Hepatocyte (in vitro differentiated cells): Measurements from ENCODE around the gene ANAPC16. TPM values are rescaled to one million over a fixed set of nuclear protein-coding genes. Genes with fewer than 3 reads are reported as not detected.

ENCODE experiments used
- DNase-seq: peaks from one replicate; pipeline ENCODE4 v3.0.0-alpha.2; 2016; ENCODE audit warnings: low spot score
- H2AFZ ChIP-seq: fragments of 200-600 bp; sonication (generic); 2 replicates; pipeline ENCODE4 v1.6.0; 2016; ENCODE audit warnings: antibody characterized with exemption, mild to moderate bottlenecking
- H3K27ac ChIP-seq: fragments of 200-600 bp; sonication (generic); 2 replicates; pipeline ENCODE4 v1.5.1; 2016; ENCODE audit warnings: mild to moderate bottlenecking
- H3K27me3 ChIP-seq: fragments of 200-600 bp; sonication (generic); 2 replicates; pipeline ENCODE4 v1.6.1; 2016
- H3K36me3 ChIP-seq: fragments of 200-600 bp; sonication (generic); replicated peaks from 2 replicates; pipeline ENCODE4 v1.5.1; 2016; ENCODE audit warnings: low read depth; ENCODE audit not compliant: insufficient read depth
- H3K4me1 ChIP-seq: fragments of 200-600 bp; sonication (generic); 2 replicates; pipeline ENCODE4 v1.5.1; 2016; ENCODE audit warnings: mild to moderate bottlenecking, moderate library complexity; ENCODE audit not compliant: insufficient read depth
- H3K4me2 ChIP-seq: fragments of 200-600 bp; sonication (generic); 2 replicates; pipeline ENCODE4 v1.6.0; 2016
- H3K4me3 ChIP-seq: fragments of 200-600 bp; sonication (generic); 2 replicates; pipeline ENCODE4 v1.5.1; 2016; ENCODE audit warnings: mild to moderate bottlenecking
- H3K79me2 ChIP-seq: fragments of 200-600 bp; sonication (generic); 2 replicates; pipeline ENCODE4 v1.6.0; 2017; ENCODE audit warnings: mild to moderate bottlenecking
- H3K9me2 ChIP-seq: fragments of 200-600 bp; sonication (generic); replicated peaks from 2 replicates; pipeline ENCODE4 v1.6.0; 2017; ENCODE audit warnings: mild to moderate bottlenecking; ENCODE audit not compliant: insufficient read depth
- H3K9me3 ChIP-seq: fragments of 200-600 bp; sonication (generic); 2 replicates; pipeline ENCODE4 v1.5.1; 2016; ENCODE audit warnings: low read depth, mild to moderate bottlenecking
- H4K20me1 ChIP-seq: fragments of 200-600 bp; sonication (generic); 2 replicates; pipeline ENCODE4 v1.6.0; 2016; ENCODE audit warnings: mild to moderate bottlenecking; ENCODE audit not compliant: insufficient read depth, poor library complexity, severe bottlenecking
- CTCF ChIP-seq: fragments of 200-600 bp; sonication (generic); IDR thresholded peaks from 2 replicates; pipeline ENCODE4 v1.5.1; 2016; ENCODE audit warnings: antibody characterized with exemption, mild to moderate bottlenecking; ENCODE audit not compliant: poor library complexity
- EZH2 ChIP-seq: fragments of 200-600 bp; sonication (generic); IDR thresholded peaks from 2 replicates; pipeline ENCODE4 v1.6.1; 2016; ENCODE audit warnings: antibody characterized with exemption, mild to moderate bottlenecking, borderline replicate concordance
- EZH2phosphoT487 ChIP-seq: fragments of 200-600 bp; sonication (generic); IDR thresholded peaks from one replicate; pipeline ENCODE4 v1.6.1; 2018; ENCODE audit warnings: antibody characterized with exemption, mild to moderate bottlenecking, low read depth, moderate library complexity; ENCODE audit not compliant: unreplicated experiment, severe bottlenecking
- WGBS: methylation state at CpG from one replicate; pipeline ENCODE4 v1.1.6; 2016; ENCODE audit warnings: low lambda C conversion rate; ENCODE audit errors: missing lambda C conversion rate; 5-methylcytosine and 5-hydroxymethylcytosine counted together
- polyA plus RNA-seq: library from polyadenylated mRNA; unstranded; fragments of >200 nt; fragmentation: Nextera tagmentation; extraction: Ambion mirVana; gene quantifications from 2 replicates; pipeline ENCODE4 v1.2.1, GENCODE V29; 2016
- total RNA-seq: library from RNA; depleted of rRNA; stranded (reverse); fragments of >200 nt; gene quantifications from 2 replicates; pipeline ENCODE4 v1.2.3, GENCODE V29; 2014

The ANAPC16 gene
- total and polyA plus RNA-seq, 2 experiments from 2014 or later, result 109 to 118 TPM

DNA sequence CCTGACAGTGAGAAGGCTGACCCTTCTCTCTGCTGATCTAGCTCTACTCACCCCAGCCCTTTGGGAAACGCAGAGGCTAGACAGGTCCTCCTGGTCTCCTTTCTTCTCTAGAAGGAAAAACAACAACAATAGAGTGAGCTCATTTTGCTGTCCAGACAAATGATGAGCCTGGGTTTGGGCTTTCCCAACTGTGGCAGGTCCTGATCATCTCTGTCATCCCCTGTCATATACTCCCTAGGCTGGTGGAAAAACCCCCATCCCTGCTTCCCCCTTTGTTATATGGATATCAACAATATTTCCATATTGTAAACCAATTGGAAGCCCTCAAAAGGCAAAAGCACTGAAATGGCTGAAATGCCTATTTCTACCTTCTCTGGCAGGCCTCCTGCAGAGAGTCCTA lies 48.7 kb downstream of the ANAPC16 start:
- no peak for DNase-seq
- no peaks in the 10 kb centered on the region for H3K27me3 ChIP-seq
- no peaks in the 10 kb centered on the region for H3K9me3 ChIP-seq
- no peaks in the 10 kb centered on the region for H3K79me2 ChIP-seq
- H3K4me1 ChIP-seq, result peaks cover 29% of the 10 kb centered on the region
- no peak overlapping the region for H3K27ac ChIP-seq
- H3K4me3 ChIP-seq, result no peak overlapping the region
- H4K20me1 ChIP-seq, result no peaks in the 10 kb centered on the region
- no peak overlapping the region for H3K4me2 ChIP-seq
- H3K36me3 ChIP-seq, result no peaks in the 10 kb centered on the region
- TF ChIP-seq EZH2, result no peak
- no peak for TF ChIP-seq EZH2phosphoT487
- no peak for TF ChIP-seq CTCF
- H2AFZ ChIP-seq, result no peak overlapping the region
- no peaks in the 10 kb centered on the region for H3K9me2 ChIP-seq
- WGBS, result 81% methylated on average over 1 of the region's 1 CpG

DNA sequence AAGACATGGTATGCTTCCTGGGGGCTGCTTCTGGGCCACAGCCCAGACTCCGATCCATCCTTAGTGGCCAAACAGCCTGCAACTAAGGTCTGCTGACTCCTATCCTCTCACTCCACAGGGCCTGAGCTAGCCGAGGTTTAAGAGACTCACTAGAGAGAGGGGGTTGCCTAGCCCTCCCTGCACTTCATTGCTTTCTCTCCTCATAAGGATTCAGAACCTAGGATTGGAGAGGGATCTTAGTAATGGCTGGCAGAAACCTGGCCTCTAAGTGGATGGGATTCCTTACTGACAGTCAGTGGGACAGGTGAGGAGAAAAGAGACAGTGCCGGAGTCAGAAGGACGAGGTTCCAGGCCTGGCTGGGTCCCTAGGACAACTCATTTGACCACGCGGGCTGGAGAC lies 49.7 kb downstream of the ANAPC16 start:
- 80% methylated on average over 6 of the region's 6 CpGs for WGBS
- no peaks in the 10 kb centered on the region for H4K20me1 ChIP-seq
- no peaks in the 10 kb centered on the region for H3K9me3 ChIP-seq
- no peak overlapping the region for H3K27ac ChIP-seq
- no peaks in the 10 kb centered on the region for H3K27me3 ChIP-seq
- H3K4me2 ChIP-seq, result no peak overlapping the region
- TF ChIP-seq EZH2phosphoT487, result no peak
- no peak for TF ChIP-seq CTCF
- TF ChIP-seq EZH2, result no peak
- H3K36me3 ChIP-seq, result no peaks in the 10 kb centered on the region
- no peaks in the 10 kb centered on the region for H3K79me2 ChIP-seq
- H3K9me2 ChIP-seq, result no peaks in the 10 kb centered on the region
- no peak overlapping the region for H3K4me3 ChIP-seq
- no peak overlapping the region for H2AFZ ChIP-seq
- no peak for DNase-seq
- H3K4me1 ChIP-seq, result peaks cover 20% of the 10 kb centered on the region

DNA sequence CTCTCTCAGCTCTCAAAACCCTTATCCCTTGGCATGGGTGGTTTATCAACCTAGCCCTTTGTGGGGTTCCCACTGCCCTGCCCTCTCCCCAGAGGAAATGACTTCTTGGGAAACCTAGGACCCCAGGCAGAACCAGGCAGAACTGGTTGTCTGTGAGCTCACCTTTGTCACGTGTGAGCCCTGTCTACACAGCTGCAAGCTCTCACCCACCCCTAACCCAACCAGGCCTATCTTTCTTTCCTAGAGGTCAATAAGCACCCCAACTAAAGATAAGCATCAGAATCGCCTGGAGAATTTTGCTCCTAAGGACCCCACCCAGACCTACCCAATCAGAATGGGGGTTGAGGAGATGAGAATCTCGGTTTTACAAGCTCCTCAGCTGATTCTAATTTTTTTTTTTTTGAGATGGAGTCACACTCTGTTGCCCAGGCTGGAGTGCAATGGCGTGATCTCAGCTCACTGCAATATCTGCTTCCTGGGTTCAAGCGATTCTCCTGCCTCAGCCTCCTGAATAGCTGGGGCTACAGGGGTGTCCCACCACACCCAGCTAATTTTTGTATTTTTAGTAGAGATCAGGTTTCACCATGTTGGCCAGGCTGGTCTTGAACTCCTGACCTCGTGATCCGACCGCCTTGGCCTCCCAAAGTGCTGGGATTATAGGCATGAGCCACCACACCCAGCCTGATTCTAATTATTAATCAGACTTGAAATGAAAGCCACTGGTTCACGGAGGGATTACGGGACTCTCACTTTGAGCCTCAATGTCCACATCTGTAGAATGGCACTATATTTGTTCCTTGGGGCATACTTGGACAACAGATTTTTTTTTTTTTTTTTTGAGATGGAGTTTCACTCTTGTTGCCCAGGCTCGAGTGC lies 50.4 kb downstream of the ANAPC16 start:
- WGBS, result 90% methylated on average over 10 of the region's 11 CpGs
- Histone ChIP-seq H3K9me3 (no peaks in the 10 kb centered on the region), H3K27me3 (no peaks in the 10 kb centered on the region), H3K4me1 (peaks cover 24% of the 10 kb centered on the region), H4K20me1 (no peaks in the 10 kb centered on the region), H2AFZ (no peak overlapping the region), H3K9me2 (no peaks in the 10 kb centered on the region), H3K4me2 (no peak overlapping the region), H3K79me2 (no peaks in the 10 kb centered on the region), H3K27ac (no peak overlapping the region), H3K36me3 (no peaks in the 10 kb centered on the region), H3K4me3 (no peak overlapping the region)
- no peak for TF ChIP-seq EZH2phosphoT487
- no peak for TF ChIP-seq CTCF
- TF ChIP-seq EZH2, result no peak
- DNase-seq, result no peak
